DND-41 (cell line): ENCODE data around the gene LCNL1.

Experiments
- ATAC-seq: fragments of 200-7000 bp; cut with Tn5 transposase; 3 replicates; pipeline ENCODE4 v1.9.1; 2021; ENCODE audit warnings: low read depth; ENCODE audit not compliant: insufficient read depth
- DNase-seq: peaks from one replicate; pipeline ENCODE4 v3.0.0-alpha.2; 2020
- H2AFZ ChIP-seq: 2 replicates; pipeline ENCODE4 v1.6.0; 2012; ENCODE audit warnings: low read depth, low read length
- H3K27ac ChIP-seq: 2 replicates; pipeline ENCODE4 v1.5.1; 2012; ENCODE audit warnings: low read length, inconsistent platforms
- H3K27me3 ChIP-seq: fragments of 200-600 bp; sonication (generic); 2 replicates; pipeline ENCODE4 v1.6.0; 2012; ENCODE audit warnings: low read length, mild to moderate bottlenecking, inconsistent platforms; ENCODE audit not compliant: insufficient read depth, poor library complexity
- H3K36me3 ChIP-seq: 2 replicates; pipeline ENCODE4 v1.5.1; 2012; ENCODE audit warnings: low read length, inconsistent platforms; ENCODE audit not compliant: insufficient read depth
- H3K4me1 ChIP-seq: 2 replicates; pipeline ENCODE4 v1.5.1; 2012; ENCODE audit warnings: mild to moderate bottlenecking, low read length; ENCODE audit not compliant: insufficient read depth
- H3K4me2 ChIP-seq: 2 replicates; pipeline ENCODE4 v1.6.0; 2012; ENCODE audit warnings: mild to moderate bottlenecking, moderate library complexity, low read length, inconsistent platforms; ENCODE audit not compliant: insufficient read depth
- H3K4me3 ChIP-seq, 2 experiments: fragments of 200-600 bp in 1 of 2; shearing (Covaris generic) in 1 of 2; 2 replicates each; pipeline ENCODE4 v1.5.1; 2012 to 2016; ENCODE audit warnings: inconsistent platforms in 2 of 2, low read length in 2 of 2, mild to moderate bottlenecking in 2 of 2, low read depth in 1 of 2, moderate library complexity in 1 of 2
- H3K79me2 ChIP-seq: 2 replicates; pipeline ENCODE4 v1.6.0; 2012; ENCODE audit warnings: low read length, inconsistent platforms; ENCODE audit not compliant: insufficient read depth
- H3K9ac ChIP-seq: 2 replicates; pipeline ENCODE4 v1.6.0; 2012; ENCODE audit warnings: low read depth, mild to moderate bottlenecking, inconsistent platforms, low read length, moderate library complexity
- H3K9me3 ChIP-seq: 2 replicates; pipeline ENCODE4 v1.5.1; 2012; ENCODE audit warnings: low read length, moderate library complexity, mild to moderate bottlenecking, inconsistent platforms; ENCODE audit not compliant: insufficient read depth, severe bottlenecking
- H4K20me1 ChIP-seq: 2 replicates; pipeline ENCODE4 v1.6.0; 2012; ENCODE audit warnings: low read length; ENCODE audit not compliant: insufficient read depth
- EZH2 ChIP-seq: IDR thresholded peaks from 3 replicates; pipeline ENCODE4 v1.6.1; 2012; ENCODE audit warnings: borderline replicate concordance, low read depth, mild to moderate bottlenecking, moderate library complexity, low read length, inconsistent platforms; ENCODE audit not compliant: severe bottlenecking
- TF ChIP-seq, protein P1 (sequence below): IDR thresholded peaks from 2 replicates; pipeline ENCODE4 v1.5.1; 2012; ENCODE audit warnings: borderline replicate concordance, low read length, moderate library complexity, mild to moderate bottlenecking; ENCODE audit not compliant: poor library complexity, severe bottlenecking; ENCODE audit errors: extremely low read depth

The LCNL1 gene

DNA sequence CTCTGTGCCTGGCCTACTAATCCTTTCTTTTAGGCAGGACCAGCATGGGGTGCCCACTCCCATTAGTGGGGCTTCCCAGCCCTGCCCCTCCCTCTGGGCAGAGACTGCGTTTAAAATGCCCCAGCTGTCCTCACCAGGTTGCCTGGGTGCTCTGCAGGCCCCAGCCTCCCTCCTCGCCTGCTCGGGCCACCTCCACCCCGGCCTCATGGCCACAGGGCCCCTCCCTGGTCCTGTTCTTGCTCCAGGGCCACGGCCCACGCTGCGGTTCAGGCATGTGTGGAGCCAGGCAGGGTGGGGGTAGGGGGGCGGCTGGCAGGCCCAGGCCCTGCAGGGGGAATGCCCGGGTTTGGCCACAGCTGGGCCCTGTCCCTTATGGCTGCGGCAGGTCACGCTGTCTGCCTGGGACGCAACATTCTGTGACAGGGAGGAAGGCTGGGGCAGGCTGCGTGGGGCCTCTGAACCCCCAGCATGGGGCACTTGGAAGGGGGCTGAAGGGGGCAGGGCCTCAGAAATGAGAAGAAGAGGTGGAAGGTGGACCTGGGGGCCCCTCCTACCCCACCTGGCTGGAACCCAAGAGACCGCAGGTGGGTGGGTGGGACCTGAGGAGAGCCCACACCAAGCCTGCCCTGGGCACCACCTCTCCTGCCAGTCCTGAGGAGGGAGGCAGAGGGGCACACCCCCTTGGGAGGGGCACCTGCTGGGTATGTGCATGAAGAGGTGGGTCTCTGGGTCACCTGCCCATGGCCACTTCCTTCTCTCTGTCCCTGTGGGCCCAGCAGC, 31.1 kb upstream of the LCNL1 start, which contains the start of gene LCN12:
TSS of gene LCN12 (plus strand) at position 733 of the 780 bp plus-strand sequence. CDS start 55 bp downstream, outside the sequence.
- H3K79me2 ChIP-seq: no peaks in the 10 kb centered on the region
- no peak for DNase-seq
- no peaks in the 10 kb centered on the region for H4K20me1 ChIP-seq
- H3K36me3 ChIP-seq: no peaks in the 10 kb centered on the region
- no peaks in the 10 kb centered on the region for H3K27me3 ChIP-seq
- no peaks in the 10 kb centered on the region for H3K9me3 ChIP-seq
- peaks cover 18% of the 10 kb centered on the region for H3K4me1 ChIP-seq
- H3K4me3 ChIP-seq: no peak within 1 kb of the TSS
- ATAC-seq: no peak
- no peak within 1 kb of the TSS for H3K4me2 ChIP-seq
- H2AFZ ChIP-seq: no peak within 1 kb of the TSS
- TF ChIP-seq EZH2: no peak
- TF ChIP-seq, protein P1, sequence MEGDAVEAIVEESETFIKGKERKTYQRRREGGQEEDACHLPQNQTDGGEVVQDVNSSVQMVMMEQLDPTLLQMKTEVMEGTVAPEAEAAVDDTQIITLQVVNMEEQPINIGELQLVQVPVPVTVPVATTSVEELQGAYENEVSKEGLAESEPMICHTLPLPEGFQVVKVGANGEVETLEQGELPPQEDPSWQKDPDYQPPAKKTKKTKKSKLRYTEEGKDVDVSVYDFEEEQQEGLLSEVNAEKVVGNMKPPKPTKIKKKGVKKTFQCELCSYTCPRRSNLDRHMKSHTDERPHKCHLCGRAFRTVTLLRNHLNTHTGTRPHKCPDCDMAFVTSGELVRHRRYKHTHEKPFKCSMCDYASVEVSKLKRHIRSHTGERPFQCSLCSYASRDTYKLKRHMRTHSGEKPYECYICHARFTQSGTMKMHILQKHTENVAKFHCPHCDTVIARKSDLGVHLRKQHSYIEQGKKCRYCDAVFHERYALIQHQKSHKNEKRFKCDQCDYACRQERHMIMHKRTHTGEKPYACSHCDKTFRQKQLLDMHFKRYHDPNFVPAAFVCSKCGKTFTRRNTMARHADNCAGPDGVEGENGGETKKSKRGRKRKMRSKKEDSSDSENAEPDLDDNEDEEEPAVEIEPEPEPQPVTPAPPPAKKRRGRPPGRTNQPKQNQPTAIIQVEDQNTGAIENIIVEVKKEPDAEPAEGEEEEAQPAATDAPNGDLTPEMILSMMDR: no peak
- H3K27ac ChIP-seq: no peak within 1 kb of the TSS
- H3K9ac ChIP-seq: no peak within 1 kb of the TSS

DNA sequence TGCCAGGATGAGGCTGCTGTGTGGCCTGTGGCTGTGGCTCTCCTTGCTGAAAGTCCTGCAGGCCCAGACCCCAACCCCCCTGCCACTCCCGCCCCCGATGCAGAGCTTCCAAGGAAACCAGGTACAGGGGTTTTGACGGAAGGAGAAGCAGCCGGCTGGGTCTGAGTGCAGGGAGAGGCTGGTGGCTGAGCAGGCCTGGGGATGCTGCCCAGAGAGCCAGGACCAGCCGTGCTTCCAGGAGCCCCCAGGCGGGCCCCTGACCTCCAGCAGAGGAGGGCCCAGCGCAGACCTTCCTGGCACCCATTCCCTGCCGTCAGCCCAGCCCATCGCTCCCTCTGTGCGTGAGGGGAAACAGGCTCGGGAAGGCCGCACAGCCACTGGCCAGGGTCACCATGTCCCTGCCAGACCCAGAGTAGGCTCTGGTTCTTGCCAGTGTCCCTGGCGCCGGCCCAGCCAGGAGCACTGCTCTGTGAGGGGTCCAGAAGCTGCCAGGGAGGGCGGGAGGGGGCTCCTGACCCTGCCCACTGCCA, 30.4 kb upstream of the LCNL1 start:
- H3K79me2 ChIP-seq: no peaks in the 10 kb centered on the region

GRCh38 chr9:136952876-136953770, 29.7 kb upstream of the LCNL1 start:
- no peaks in the 10 kb centered on the region for H3K79me2 ChIP-seq
- no peaks in the 10 kb centered on the region for H3K27me3 ChIP-seq
- H3K27ac ChIP-seq: no peak overlapping the region
- peaks cover 18% of the 10 kb centered on the region for H3K4me1 ChIP-seq
- H3K4me3 ChIP-seq: no peak overlapping the region
- no peak overlapping the region for H3K4me2 ChIP-seq
- ATAC-seq (no peak), DNase-seq (no peak)
- no peak overlapping the region for H2AFZ ChIP-seq
- H3K9me3 ChIP-seq: no peaks in the 10 kb centered on the region
- H3K36me3 ChIP-seq: no peaks in the 10 kb centered on the region
- no peak overlapping the region for H3K9ac ChIP-seq
- H4K20me1 ChIP-seq: no peaks in the 10 kb centered on the region
- no peak for TF ChIP-seq EZH2
- TF ChIP-seq, protein P1: no peak

More for the DNA sequence above, 30.4 kb upstream of the LCNL1 start:
- Histone ChIP-seq H3K9ac (no peak overlapping the region), H4K20me1 (no peaks in the 10 kb centered on the region), H3K4me1 (peaks cover 18% of the 10 kb centered on the region), H3K27me3 (no peaks in the 10 kb centered on the region), H2AFZ (no peak overlapping the region), H3K4me3 (no peak overlapping the region), H3K9me3 (no peaks in the 10 kb centered on the region), H3K4me2 (no peak overlapping the region), H3K36me3 (no peaks in the 10 kb centered on the region), H3K27ac (no peak overlapping the region)
- TF ChIP-seq, protein P1: no peak
- TF ChIP-seq EZH2: no peak
- DNase-seq (no peak), ATAC-seq (no peak)
